HepG2 (cell line): ENCODE data around the gene CRISP3. TPM values are rescaled to one million over a fixed set of nuclear protein-coding genes. Genes with fewer than 3 reads are reported as not detected.

Experiments used
- EHMT2 ChIP-seq: fragments of 200-600 bp; sonication (generic); IDR thresholded peaks from 2 replicates; pipeline ENCODE4 v1.7.0; 2017; ENCODE audit warnings: antibody characterized with exemption, low read depth, low read length, borderline replicate concordance
- GABPA ChIP-seq, 2 experiments: IDR thresholded peaks; 2 replicates each; pipeline ENCODE4 v1.6.1; 2011 to 2016; ENCODE audit warnings: low read depth in 2 of 2, low read length in 1 of 2, missing biosample characterization in 1 of 2, missing genetic modification characterization in 1 of 2
- GTF2F1 ChIP-seq: fragments of 150-350 bp; IDR thresholded peaks from 2 replicates; pipeline ENCODE4 v1.6.1; 2014; ENCODE audit warnings: low read length
- HMG20A ChIP-seq: IDR thresholded peaks from 2 replicates; pipeline ENCODE4 v1.6.1; 2016; ENCODE audit warnings: borderline replicate concordance
- HNRNPUL1 ChIP-seq: fragments of 200-400 bp; formaldehyde crosslinking; IDR thresholded peaks from 2 replicates; pipeline ENCODE4 v1.6.1; 2017; ENCODE audit warnings: low read depth, mild to moderate bottlenecking, low read length, moderate library complexity
- NCOR1 ChIP-seq: fragments of 200-600 bp; sonication (generic); IDR thresholded peaks from 2 replicates; pipeline ENCODE4 v1.7.0; 2017; ENCODE audit warnings: antibody characterized with exemption, low read length, borderline replicate concordance
- NFATC3 ChIP-seq: sonication (generic); formaldehyde crosslinking; IDR thresholded peaks from 2 replicates; pipeline ENCODE4 v1.5.1; 2020; ENCODE audit warnings: mild to moderate bottlenecking, missing genetic modification reagents
- NFE2 ChIP-seq: sonication (generic); formaldehyde crosslinking; IDR thresholded peaks from 2 replicates; pipeline ENCODE4 v1.4.0; 2020; ENCODE audit warnings: missing genetic modification reagents
- RNF2 ChIP-seq: fragments of 450-650 bp; conservative IDR thresholded peaks from 2 replicates; pipeline ENCODE4 v1.6.1; 2016; ENCODE audit warnings: low read depth
- SOX13 ChIP-seq, 3 experiments: fragments of 450-650 bp in 1 of 3; sonication (generic) in 1 of 3; formaldehyde crosslinking in 1 of 3; IDR thresholded peaks in 2 of 3; conservative IDR thresholded peaks in 1 of 3; 2 replicates each; pipeline versions ENCODE4 v1.5.0 to v1.6.1; 2016 to 2020; ENCODE audit warnings: antibody characterized with exemption in 1 of 3, mild to moderate bottlenecking in 1 of 3, missing compliant biosample characterization in 1 of 3, missing genetic modification reagents in 1 of 3, moderate library complexity in 1 of 3
- SRSF1 ChIP-seq: fragments of 200-400 bp; formaldehyde crosslinking; optimal IDR thresholded peaks from 2 replicates; pipeline ENCODE3; 2017; ENCODE audit warnings: mild to moderate bottlenecking, low read depth, low read length, moderate library complexity
- TEAD2 ChIP-seq: sonication (generic); formaldehyde crosslinking; IDR thresholded peaks from 2 replicates; pipeline ENCODE4 v1.9.0; 2021; ENCODE audit warnings: missing genetic modification reagents
- ZNF225 ChIP-seq: sonication (generic); formaldehyde crosslinking; IDR thresholded peaks from 2 replicates; pipeline ENCODE4 v1.4.0; 2020; ENCODE audit warnings: mild to moderate bottlenecking, missing genetic modification reagents
- ZNF335 ChIP-seq: sonication (generic); formaldehyde crosslinking; IDR thresholded peaks from 2 replicates; pipeline ENCODE4 v1.4.0; 2020; ENCODE audit warnings: missing genetic modification reagents
- ZNF367 ChIP-seq: sonication (generic); formaldehyde crosslinking; IDR thresholded peaks from 2 replicates; pipeline ENCODE4 v1.4.0; 2020; ENCODE audit warnings: missing genetic modification reagents, borderline replicate concordance
- ZNF550 ChIP-seq: sonication (generic); formaldehyde crosslinking; IDR thresholded peaks from 2 replicates; pipeline ENCODE4 v1.4.0; 2020; ENCODE audit warnings: mild to moderate bottlenecking, missing genetic modification reagents, borderline replicate concordance
- ZNF558 ChIP-seq: sonication (generic); formaldehyde crosslinking; IDR thresholded peaks from 2 replicates; pipeline ENCODE4 v1.9.0; 2022; ENCODE audit warnings: mild to moderate bottlenecking, missing genetic modification reagents, borderline replicate concordance
- ZNF569 ChIP-seq: sonication (generic); formaldehyde crosslinking; IDR thresholded peaks from 2 replicates; pipeline ENCODE4 v1.5.0; 2020; ENCODE audit warnings: mild to moderate bottlenecking, missing genetic modification reagents, moderate library complexity, borderline replicate concordance
- polyA plus RNA-seq, 8 experiments: library from polyadenylated mRNA; depleted of rRNA in 3 of 8; stranded (reverse) in 7 of 8; unstranded in 1 of 8; fragments of >200 nt; fragmentation: Illumina TruSeq in 4 of 8; extraction: Trizol in 4 of 8; gene quantifications; 2 replicates each; pipeline versions ENCODE4 v1.2.1 to v1.2.3, GENCODE V29; 2011 to 2016; ENCODE audit warnings: low read depth in 4 of 8, missing spikeins in 1 of 8, mixed read lengths in 1 of 8; ENCODE audit not compliant: insufficient read depth in 1 of 8
- total RNA-seq, 5 experiments: library from RNA; depleted of rRNA; stranded (reverse); fragments of >200 nt; fragmentation: Illumina TruSeq; extraction: Trizol; gene quantifications; 2 replicates each; pipeline ENCODE4 v1.2.3, GENCODE V29; 2016; ENCODE audit warnings: low read depth in 1 of 5
- TF ChIP-seq, protein P1 (sequence below): IDR thresholded peaks from 2 replicates; pipeline ENCODE4 v1.6.1; 2012; ENCODE audit warnings: low read depth, low read length, improper control_type of control experiment
- TF ChIP-seq, protein P2 (sequence below): sonication (generic); formaldehyde crosslinking; IDR thresholded peaks from 2 replicates; pipeline ENCODE4 v1.8.1; 2023; ENCODE audit warnings: mild to moderate bottlenecking, missing genetic modification reagents
- TF ChIP-seq, protein P3 (sequence below): sonication (generic); formaldehyde crosslinking; IDR thresholded peaks from 2 replicates; pipeline ENCODE4 v1.9.0; 2021; ENCODE audit warnings: missing genetic modification reagents, borderline replicate concordance
- TF ChIP-seq, protein P4 (sequence below): sonication (generic); formaldehyde crosslinking; IDR thresholded peaks from 2 replicates; pipeline ENCODE4 v1.4.0; 2020; ENCODE audit warnings: missing genetic modification reagents
- TF ChIP-seq, protein P5 (sequence below): sonication (generic); formaldehyde crosslinking; IDR thresholded peaks from 2 replicates; pipeline ENCODE4 v1.8.1; 2023; ENCODE audit warnings: missing genetic modification reagents, mild to moderate bottlenecking, borderline replicate concordance

CRISP3 gene
- total and polyA plus RNA-seq, 2 of the 13 experiments (the other 11 are each of a cell fraction or from before 2014, with no cell fraction given), result not detected

DNA sequence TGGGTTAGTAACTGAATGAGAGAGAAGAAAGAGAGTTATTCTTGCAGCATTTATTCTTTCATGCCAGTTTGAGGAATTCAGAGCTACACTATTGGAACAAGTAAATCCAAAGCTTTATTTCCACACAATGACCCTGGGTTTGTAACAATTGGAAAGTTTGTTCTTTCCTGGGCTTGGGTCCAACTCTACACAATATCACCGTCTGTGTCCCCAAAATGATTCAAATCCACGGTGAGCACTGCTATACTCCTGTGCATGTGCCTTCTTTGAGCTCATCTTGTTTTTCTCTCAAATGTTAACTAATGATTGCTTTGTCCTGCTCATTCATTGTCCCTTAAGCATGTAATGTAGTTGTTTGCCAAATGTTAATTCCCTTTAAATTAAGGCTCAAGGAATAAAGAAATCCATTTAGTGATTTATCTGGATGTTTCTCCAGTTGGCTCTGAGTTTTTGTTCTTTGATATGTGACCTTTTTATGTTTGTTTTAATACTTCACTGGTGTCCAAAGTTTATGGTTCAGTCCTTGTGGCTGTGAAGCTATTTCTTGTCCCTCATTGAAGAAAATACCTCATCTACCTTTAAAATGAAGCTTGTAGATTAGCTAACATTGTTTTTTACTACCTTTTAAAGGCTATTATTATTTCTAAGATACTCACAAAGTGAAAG lies 20.5 kb upstream of the CRISP3 start (continued):
- TF ChIP-seq, protein P1, sequence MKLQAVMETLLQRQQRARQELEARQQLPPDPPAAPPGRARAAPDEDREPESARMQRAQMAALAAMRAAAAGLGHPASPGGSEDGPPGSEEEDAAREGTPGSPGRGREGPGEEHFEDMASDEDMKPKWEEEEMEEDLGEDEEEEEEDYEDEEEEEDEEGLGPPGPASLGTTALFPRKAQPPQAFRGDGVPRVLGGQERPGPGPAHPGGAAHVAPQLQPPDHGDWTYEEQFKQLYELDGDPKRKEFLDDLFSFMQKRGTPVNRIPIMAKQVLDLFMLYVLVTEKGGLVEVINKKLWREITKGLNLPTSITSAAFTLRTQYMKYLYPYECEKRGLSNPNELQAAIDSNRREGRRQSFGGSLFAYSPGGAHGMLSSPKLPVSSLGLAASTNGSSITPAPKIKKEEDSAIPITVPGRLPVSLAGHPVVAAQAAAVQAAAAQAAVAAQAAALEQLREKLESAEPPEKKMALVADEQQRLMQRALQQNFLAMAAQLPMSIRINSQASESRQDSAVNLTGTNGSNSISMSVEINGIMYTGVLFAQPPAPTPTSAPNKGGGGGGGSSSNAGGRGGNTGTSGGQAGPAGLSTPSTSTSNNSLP, result no peak
- TF ChIP-seq NCOR1 (peak; percentile 39; the same call in 1 of the 2 replicates), ZNF335 (no peak), HNRNPUL1 (no peak), NFE2 (CRISPR knock-in tag) (no peak), GTF2F1 (no peak), GABPA (IDR thresholded peaks at IDR 0.05; ENCODE audit: low read depth, low read length) (no peak), GABPA (CRISPR knock-in tag; IDR thresholded peaks at IDR 0.05; ENCODE audit: low read depth) (no peak), EHMT2 (peak; percentile 70; the same call in 1 of the 2 replicates), ZNF367 (CRISPR knock-in tag) (no peak), ZNF558 (CRISPR knock-in tag) (no peak), SOX13 (IDR thresholded peaks at IDR 0.05) (peak; percentile 54; the same call in 1 of the 2 replicates), SOX13 (CRISPR knock-in tag; conservative IDR thresholded peaks at IDR 0.05 in 1 of 2, IDR thresholded peaks at IDR 0.05 in 1 of 2) (peak in 1 of 2 experiments; percentile 91; a peak in 2 of 4 replicates), NFATC3 (CRISPR knock-in tag) (no peak), TEAD2 (no peak), ZNF569 (CRISPR knock-in tag) (no peak), HMG20A (peak; percentile 26; the same call in 1 of the 2 replicates), ZNF550 (CRISPR knock-in tag) (no peak), SRSF1 (no peak), RNF2 (no peak), ZNF225 (CRISPR knock-in tag) (no peak)
- TF ChIP-seq, protein P2, sequence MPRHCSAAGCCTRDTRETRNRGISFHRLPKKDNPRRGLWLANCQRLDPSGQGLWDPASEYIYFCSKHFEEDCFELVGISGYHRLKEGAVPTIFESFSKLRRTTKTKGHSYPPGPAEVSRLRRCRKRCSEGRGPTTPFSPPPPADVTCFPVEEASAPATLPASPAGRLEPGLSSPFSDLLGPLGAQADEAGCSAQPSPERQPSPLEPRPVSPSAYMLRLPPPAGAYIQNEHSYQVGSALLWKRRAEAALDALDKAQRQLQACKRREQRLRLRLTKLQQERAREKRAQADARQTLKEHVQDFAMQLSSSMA, result no peak
- TF ChIP-seq, protein P3, sequence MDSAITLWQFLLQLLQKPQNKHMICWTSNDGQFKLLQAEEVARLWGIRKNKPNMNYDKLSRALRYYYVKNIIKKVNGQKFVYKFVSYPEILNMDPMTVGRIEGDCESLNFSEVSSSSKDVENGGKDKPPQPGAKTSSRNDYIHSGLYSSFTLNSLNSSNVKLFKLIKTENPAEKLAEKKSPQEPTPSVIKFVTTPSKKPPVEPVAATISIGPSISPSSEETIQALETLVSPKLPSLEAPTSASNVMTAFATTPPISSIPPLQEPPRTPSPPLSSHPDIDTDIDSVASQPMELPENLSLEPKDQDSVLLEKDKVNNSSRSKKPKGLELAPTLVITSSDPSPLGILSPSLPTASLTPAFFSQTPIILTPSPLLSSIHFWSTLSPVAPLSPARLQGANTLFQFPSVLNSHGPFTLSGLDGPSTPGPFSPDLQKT (CRISPR knock-in tag), result no peak
- TF ChIP-seq, protein P4, sequence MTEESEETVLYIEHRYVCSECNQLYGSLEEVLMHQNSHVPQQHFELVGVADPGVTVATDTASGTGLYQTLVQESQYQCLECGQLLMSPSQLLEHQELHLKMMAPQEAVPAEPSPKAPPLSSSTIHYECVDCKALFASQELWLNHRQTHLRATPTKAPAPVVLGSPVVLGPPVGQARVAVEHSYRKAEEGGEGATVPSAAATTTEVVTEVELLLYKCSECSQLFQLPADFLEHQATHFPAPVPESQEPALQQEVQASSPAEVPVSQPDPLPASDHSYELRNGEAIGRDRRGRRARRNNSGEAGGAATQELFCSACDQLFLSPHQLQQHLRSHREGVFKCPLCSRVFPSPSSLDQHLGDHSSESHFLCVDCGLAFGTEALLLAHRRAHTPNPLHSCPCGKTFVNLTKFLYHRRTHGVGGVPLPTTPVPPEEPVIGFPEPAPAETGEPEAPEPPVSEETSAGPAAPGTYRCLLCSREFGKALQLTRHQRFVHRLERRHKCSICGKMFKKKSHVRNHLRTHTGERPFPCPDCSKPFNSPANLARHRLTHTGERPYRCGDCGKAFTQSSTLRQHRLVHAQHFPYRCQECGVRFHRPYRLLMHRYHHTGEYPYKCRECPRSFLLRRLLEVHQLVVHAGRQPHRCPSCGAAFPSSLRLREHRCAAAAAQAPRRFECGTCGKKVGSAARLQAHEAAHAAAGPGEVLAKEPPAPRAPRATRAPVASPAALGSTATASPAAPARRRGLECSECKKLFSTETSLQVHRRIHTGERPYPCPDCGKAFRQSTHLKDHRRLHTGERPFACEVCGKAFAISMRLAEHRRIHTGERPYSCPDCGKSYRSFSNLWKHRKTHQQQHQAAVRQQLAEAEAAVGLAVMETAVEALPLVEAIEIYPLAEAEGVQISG (CRISPR knock-in tag), result no peak
- TF ChIP-seq, protein P5, sequence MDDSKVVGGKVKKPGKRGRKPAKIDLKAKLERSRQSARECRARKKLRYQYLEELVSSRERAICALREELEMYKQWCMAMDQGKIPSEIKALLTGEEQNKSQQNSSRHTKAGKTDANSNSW (CRISPR knock-in tag), result no peak
